H1 (cell line): ENCODE measurements around the gene PLXNA4.

Source experiments
- ASH2L ChIP-seq: fragments of 200-600, 300-600 bp; sonication (generic); IDR thresholded peaks from one replicate; pipeline ENCODE4 v1.7.1; 2017; ENCODE audit warnings: low read length
- CHD2 ChIP-seq: IDR thresholded peaks from 2 replicates; pipeline ENCODE4 v1.6.1; 2012; ENCODE audit warnings: low read length, improper control_type of control experiment
- CREB1 ChIP-seq: IDR thresholded peaks from 2 replicates; pipeline ENCODE4 v1.6.1; 2012; ENCODE audit warnings: inconsistent platforms
- EZH2 ChIP-seq: fragments of 200-600 bp; sonication (generic); IDR thresholded peaks from 2 replicates; pipeline ENCODE4 v1.7.1; 2012; ENCODE audit warnings: low read depth, mild to moderate bottlenecking, moderate library complexity, low read length, inconsistent platforms; ENCODE audit not compliant: severe bottlenecking
- GABPA ChIP-seq: IDR thresholded peaks from 2 replicates; pipeline ENCODE4 v1.6.1; 2011; ENCODE audit warnings: mild to moderate bottlenecking, low read length, moderate library complexity, borderline replicate concordance; ENCODE audit not compliant: insufficient read depth
- JUN ChIP-seq: IDR thresholded peaks from 2 replicates; pipeline ENCODE4 v1.6.1; 2011; ENCODE audit warnings: low read depth, mild to moderate bottlenecking, improper control_type of control experiment, low read length
- JUND ChIP-seq: IDR thresholded peaks from 2 replicates; pipeline ENCODE4 v1.6.1; 2011; ENCODE audit warnings: mild to moderate bottlenecking, improper control_type of control experiment, low read length
- MAFK ChIP-seq: IDR thresholded peaks from 2 replicates; pipeline ENCODE4 v1.6.1; 2012; ENCODE audit warnings: low read depth, mild to moderate bottlenecking, improper control_type of control experiment, low read length
- SP1 ChIP-seq: IDR thresholded peaks from 2 replicates; pipeline ENCODE4 v1.6.1; 2011; ENCODE audit warnings: low read depth, low read length
- SRF ChIP-seq: IDR thresholded peaks from 2 replicates; pipeline ENCODE4 v1.6.1; 2011; ENCODE audit warnings: mild to moderate bottlenecking, low read depth, low read length, moderate library complexity
- ZNF274 ChIP-seq: IDR thresholded peaks from 2 replicates; pipeline ENCODE4 v1.7.0; 2012; ENCODE audit warnings: low read length, borderline replicate concordance; ENCODE audit errors: extremely low read depth
- TF ChIP-seq, protein P1 (sequence below), 3 experiments: IDR thresholded peaks; 1 replicate in 2 of 3; 2 replicates in 1 of 3; pipeline versions ENCODE4 v1.5.1 to v1.6.1; 2011; ENCODE audit warnings: low read length in 3 of 3, mild to moderate bottlenecking in 3 of 3, inconsistent platforms in 2 of 3, low read depth in 1 of 3, moderate library complexity in 1 of 3; ENCODE audit not compliant: insufficient read depth in 1 of 3; ENCODE audit errors: control extremely low read depth in 1 of 3
- TF ChIP-seq, protein P2 (sequence below): IDR thresholded peaks from 2 replicates; pipeline ENCODE4 v1.6.1; 2011; ENCODE audit warnings: low read length, improper control_type of control experiment

DNA sequence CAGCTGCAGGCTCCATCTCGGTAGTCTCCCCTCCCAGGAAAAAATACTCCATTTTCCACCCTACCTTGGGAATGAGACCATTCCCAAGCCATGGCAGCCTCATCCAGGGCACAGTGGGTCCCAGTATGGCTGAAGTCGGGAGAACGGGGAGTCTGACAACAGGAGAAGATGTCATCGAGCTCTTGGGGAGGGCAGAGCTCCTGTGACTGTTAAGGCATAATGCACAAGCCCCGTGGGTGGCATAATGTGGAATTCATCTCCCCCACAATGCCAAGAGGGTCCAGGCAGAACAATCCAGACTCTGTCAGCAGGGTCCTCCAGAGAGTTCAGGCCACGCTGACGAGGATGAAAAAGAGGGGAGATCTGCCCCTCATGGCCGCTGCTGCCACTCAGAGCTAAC is 279.4 kb downstream of the PLXNA4 start:
- TF ChIP-seq EZH2 (no peak), GABPA (no peak), CREB1 (no peak), CHD2 (no peak), JUN (no peak), JUND (no peak), SP1 (no peak), MAFK (no peak), ZNF274 (no peak), SRF (no peak), ASH2L (no peak)
- TF ChIP-seq, protein P1, sequence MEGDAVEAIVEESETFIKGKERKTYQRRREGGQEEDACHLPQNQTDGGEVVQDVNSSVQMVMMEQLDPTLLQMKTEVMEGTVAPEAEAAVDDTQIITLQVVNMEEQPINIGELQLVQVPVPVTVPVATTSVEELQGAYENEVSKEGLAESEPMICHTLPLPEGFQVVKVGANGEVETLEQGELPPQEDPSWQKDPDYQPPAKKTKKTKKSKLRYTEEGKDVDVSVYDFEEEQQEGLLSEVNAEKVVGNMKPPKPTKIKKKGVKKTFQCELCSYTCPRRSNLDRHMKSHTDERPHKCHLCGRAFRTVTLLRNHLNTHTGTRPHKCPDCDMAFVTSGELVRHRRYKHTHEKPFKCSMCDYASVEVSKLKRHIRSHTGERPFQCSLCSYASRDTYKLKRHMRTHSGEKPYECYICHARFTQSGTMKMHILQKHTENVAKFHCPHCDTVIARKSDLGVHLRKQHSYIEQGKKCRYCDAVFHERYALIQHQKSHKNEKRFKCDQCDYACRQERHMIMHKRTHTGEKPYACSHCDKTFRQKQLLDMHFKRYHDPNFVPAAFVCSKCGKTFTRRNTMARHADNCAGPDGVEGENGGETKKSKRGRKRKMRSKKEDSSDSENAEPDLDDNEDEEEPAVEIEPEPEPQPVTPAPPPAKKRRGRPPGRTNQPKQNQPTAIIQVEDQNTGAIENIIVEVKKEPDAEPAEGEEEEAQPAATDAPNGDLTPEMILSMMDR (IDR thresholded peaks at IDR 0.05; ENCODE audit: control extremely low read depth in 1 of 3, insufficient read depth in 1 of 3, low read depth in 1 of 3, low read length in 3 of 3) = no peak
- TF ChIP-seq, protein P2, sequence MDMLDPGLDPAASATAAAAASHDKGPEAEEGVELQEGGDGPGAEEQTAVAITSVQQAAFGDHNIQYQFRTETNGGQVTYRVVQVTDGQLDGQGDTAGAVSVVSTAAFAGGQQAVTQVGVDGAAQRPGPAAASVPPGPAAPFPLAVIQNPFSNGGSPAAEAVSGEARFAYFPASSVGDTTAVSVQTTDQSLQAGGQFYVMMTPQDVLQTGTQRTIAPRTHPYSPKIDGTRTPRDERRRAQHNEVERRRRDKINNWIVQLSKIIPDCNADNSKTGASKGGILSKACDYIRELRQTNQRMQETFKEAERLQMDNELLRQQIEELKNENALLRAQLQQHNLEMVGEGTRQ = no peak
